ENCODE results near the gene CCDC141.

Gene CCDC141

DNA sequence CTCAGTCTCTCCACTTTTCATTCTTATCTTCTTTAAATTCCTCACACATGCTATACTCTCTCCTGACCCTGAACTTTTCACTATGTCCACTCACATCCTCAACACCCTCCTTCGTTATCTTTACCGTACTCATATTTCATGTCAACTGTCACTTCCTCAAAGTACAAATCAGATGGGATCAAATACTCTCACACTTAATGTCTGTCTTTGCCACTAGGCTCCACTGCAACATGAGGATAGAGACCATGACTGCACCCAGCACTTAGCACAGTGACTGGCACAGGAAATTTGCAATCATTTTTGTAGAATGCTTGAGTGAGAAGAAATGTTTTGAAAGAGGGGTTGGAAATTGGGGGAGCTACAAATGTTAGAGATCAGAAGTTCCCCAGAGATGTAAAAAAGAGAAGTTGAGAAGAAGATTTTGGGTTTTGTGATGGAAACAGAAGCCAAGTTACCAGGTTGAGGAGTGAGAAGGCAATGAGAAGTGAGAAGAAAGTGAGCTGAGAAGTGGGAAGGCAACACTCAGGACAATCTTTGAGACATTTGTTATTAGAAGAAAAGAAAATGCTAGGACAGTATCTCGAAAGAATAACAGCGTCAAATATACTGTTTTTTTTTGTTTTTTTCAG is 87.0 kb downstream of the CCDC141 start:
- no peak for DNase-seq

DNA sequence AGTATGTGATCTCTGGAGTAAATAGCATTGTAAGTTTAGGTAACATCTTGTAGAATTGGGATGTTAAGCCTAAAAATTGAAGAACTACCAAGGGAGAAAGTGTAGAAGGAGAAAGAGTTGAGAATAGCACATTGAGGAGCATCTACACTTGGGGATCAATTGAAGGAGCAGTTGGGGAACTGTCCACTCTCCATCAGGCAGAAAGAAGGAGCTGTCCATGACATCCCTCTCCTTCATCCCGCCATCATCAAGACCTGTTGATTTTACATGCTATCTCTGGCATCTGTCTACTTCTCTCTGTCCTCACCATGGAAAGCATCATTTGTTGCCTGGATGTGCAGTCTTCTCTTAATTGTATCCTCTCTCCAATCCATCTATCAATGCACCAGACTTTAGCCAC is 87.8 kb downstream of the CCDC141 start:
- no peak for DNase-seq

DNA sequence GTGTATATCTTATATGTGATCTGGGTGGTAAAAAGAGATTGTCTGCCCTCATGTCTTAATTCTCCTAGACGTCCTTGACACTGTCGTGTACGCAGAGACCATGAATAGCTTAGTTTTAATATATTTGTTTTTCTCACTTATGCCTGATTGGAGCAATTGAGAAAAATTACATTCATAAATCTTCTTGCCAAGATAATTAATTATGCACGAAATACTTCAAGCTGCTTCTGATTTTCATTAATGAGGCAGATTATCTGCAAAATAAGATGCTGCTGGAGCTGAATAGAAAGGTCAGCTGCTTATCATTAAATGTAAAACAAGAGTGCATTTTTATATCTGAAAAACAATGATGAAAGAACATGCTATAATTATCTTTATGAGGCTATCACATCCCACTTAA is 95.9 kb downstream of the CCDC141 start:
- DNase-seq = no peak

DNA sequence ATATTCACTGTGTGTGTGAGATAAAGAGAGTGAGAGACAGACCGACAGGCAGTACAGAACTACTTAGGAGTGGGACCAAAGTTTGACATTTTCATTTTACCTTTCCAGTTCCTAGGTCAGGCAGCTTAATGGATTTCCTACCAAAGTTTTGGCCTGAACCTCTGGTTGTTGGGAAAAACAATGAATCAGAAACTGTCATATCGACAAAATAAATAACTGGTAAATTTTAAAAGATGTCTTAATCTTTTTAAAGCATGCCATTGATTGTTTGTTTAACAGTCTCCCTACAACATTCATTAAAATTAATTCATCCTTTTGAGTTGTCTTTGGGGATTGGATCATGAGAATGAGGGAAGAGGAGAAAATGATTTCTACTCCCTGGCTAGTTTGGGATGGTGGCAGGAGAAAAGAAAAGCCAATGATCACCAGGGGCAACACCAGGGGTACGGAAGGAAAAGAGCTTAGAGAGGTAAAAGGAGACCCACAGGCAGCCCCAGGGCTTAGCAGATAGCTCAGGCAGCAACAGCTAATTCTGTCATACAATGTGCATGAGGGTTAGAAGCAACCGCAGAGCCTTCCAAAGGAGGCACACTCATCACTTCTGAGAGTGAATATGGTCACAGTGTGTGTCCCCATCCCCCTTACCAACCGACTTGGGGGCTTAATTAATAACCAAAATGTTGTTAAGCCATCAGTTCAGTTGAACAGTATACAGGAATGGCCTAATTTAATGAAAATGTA is 98.5 kb downstream of the CCDC141 start:
- no peak for DNase-seq

DNA sequence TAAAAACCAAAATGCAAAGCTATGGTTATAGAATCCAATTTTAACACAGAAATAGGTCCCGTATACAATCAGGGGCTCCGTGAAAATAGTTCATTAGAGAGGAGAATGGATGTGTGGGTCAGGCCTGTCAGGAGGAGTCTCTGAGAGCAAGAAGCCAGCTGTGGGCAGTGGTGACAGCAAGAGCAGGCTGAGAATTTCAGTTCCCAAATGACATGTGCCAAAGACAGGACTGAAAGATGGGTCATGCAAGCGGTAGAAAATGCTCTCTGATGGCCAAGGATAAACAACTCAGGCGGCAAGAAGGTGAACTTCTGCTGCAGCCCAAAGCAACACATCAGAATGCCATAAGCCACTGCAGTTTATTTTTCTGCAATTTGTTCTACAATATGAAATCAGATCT is 100.4 kb downstream of the CCDC141 start:
- no peak for DNase-seq

DNA sequence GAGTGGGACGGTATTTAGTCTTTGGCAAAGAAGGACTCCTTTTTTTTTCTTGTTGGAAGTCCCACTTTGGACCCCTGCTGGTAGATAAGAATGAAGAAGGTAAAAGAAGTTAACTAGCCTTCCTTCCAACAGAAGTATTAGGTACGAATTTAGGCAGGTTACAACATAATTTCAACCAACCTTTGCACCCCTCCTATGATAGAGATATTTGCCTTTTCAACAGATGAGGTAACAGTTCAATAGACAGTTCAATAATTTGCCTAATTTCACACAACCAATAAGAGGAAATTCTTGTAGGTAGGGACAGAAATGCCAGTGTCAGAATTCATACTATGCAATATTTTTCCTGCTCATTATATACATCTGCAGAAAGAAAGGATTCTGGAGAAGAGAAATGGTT is 100.8 kb downstream of the CCDC141 start:
- DNase-seq = no peak

DNA sequence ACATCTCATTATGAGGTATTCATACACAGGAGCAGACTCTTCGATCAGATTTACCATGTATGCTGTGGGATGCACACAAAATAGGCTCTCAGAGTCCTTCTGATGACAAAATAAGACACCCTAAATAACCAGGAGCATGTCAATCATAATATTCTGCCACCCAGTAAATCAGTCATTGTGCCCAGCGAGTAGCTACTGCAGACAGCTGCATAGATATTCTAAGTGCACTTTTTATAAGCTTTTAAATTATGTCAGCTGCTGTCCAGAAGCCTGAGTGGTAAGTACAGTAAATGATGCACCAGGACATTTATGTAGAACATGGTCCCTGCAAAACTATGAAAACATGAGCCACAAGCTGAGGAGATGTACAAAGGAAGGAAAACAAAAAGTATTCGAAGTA is 102.9 kb downstream of the CCDC141 start:
- DNase-seq = no peak

DNA sequence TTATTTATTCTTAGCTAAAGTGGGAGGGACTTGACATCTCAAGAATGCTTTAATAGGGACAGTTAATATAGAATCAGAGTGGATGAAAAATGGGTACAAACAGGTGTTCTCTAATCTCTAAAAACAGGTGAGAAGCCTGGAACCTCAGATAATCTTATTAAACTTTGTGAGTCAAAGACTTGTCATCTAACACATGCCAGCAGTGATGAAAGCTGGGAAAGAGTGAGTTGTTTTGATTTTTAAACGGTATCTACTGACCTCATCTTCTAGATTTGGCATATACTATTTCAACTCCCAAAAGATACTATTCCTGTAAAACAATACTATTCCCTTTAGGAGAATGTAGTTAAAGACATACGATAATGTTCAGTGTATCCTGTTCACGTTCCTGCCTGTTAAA is 103.4 kb downstream of the CCDC141 start:
- no peak for DNase-seq

DNA sequence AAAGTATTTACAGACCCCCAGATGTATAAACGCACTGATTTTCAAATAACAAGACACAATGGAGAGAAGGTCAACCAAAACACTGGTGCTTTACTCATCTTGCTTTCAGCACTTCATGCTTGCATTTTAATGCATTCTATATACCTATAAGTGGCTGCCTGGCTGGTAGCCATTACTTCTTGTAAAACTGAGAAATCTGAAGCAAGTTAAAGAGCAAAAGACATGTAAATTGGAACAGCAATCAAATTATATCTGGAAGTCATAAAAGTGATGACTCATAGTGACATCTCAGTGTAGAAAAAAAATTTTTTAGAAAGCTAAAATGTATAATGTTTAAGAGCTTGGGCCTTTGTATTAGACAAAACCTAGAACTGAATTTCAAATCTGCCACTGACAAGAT is 106.2 kb downstream of the CCDC141 start:
- peak; percentile 2 for DNase-seq

DNA sequence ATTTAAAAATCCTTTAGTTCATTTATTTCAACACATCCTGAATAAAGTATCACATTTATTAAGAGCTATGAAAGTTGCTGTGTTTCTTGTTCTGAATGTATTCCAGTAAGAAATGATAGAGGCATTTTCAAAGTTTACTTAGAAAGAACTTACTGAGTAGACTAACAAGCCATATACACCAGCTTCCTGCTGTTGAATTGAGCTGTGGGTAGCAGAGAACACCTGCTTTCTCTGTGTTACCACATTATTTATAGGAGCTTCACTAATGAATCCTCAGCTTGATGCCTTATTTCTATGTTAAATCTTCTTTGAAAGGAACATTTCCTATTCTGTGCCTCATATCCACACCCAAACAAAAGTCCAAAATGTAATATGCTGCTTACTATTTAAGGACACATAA is 115.4 kb downstream of the CCDC141 start:
- DNase-seq = no peak

DNA sequence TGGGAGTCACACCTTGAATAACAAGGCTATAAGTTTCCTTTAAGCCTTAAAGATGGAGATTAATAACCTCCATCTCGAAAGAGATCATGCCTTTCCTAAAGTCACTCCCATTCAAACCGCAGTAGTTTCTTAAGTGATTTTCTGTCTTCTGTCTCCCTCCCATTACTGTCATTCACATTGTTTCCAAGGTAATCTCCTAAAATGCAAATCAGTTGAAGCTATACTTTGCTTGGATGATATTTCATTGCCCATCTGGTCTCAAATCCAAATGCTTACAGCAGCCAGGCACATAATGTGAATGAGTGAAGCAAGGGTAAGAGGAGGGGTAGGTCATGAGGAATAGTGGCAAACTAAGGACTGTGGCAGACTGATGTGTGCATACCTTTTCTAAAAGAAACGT is 116.4 kb downstream of the CCDC141 start:
- no peak for DNase-seq

DNA sequence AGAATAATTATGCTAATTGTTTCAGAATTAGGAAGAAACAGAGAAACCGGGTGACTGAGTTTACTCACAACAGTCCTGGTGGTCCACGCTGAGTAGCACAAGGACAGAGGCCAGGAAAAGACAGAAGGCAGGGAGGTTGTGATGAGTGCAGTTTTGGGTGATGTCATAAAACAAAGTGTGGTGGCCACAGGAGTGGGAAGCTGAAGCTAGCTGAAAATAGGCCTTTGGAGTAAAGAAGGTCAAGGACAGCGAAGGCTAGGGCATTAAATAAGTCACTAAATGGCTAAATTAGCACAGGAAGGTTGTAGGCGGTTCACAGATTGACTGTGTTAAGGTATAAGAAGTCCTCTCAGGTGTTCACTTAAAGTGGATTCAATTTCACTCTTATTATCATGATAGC is 121.9 kb downstream of the CCDC141 start:
- no peak for DNase-seq

DNA sequence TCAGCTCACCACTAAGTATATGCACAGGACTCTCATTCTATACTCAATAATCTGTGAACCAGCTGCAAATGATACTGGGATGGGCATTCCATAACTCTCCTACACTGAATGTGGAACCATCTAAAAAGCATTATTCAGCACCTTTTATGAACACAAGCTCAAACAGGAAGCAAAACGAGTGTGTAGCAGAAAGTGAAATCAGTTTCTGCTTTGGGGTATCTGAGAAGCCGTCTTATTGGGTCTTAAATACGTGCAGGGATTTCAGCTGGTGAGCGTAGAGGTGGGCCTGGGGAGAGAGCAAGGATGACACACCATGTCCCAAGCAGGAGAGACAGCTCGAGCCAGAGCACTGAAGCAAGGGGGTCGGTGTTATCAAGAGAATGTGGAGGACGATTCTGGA is 122.8 kb downstream of the CCDC141 start:
- DNase-seq = no peak

DNA sequence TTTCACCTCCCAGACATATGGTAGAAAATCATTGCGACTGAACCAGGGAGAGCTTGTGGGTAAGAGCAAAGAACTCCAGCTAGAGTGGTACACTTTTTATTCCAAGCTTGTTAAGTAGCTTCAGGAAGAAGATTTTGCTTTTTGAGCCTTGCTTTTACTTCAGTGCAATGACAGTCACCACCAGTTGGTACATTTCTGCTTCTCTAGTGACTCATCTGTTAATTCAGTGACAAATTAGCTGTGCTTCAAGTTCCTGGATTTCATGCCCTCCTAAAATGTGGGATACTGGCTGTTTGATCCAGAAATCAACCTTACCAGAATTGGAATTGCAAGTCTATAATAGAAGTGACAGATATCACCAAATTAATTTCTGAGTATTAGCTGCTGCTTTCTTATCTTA is 125.1 kb downstream of the CCDC141 start:
- DNase-seq = no peak

DNA sequence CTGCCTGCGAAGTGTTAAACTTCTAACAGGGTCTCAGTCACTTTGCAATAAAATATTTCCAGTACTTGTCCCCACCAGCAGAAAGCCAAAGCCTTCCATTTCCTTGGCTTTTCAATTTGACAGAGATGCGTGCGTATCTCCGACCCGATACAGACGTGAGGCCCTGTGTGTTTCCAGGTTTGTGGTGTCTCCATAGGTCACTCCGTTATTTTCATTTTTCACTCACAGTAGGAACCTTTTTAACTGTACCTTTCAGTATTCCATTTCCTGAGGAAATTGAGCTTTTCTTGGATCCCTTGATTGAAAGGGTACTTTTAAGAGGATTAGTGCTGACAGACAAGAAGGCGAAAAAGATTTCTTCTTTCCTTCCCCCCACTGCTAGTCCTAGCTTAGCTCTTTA is 126.4 kb downstream of the CCDC141 start:
- no peak for DNase-seq

DNA sequence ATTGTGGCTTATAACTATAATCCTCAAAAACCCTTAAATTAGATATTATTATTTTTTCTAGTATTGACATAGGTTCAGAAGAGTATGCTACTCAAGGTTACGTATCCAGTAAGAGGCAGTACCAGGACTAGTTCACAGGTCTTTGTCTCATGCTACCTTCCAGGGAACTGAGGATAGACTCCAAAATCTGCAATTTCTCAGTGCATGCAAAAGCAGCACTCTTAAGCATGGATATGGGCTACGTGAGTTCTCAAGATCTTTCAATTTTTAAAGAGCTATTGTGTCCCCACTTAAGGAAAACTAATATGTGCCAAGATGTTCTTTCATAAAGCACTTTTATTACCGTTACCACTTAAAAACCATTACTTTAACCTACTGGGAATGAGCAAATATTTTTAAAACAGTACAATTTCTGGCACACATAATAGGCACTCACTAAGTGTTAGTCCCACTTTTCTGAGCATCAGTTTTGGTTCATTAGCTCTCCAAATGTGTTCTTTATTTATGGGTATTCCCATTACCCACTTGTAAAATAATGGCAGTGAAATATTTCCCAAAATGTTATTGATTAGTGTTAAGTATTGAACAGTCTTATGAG is 128.9 kb downstream of the CCDC141 start:
- no peak for DNase-seq

DNA sequence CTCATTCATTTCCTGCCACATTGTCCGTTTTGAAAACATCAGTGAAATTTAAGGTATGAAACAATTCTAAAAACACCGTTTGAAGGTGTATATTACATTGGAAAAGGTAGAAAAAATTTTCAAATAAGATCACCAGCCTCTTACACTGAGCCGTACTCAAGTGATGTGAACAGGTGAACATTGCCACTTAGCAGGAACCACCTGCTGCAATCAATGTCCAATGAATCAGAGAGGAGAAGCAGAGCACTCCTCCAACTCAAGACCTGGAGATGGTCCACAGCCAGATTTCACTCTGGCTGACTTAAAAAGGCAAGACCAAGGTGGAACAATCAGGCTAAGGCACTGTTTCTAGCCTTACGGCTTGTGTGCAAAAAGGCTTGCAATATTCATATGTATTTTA is 132.4 kb downstream of the CCDC141 start:
- DNase-seq = no peak

DNA sequence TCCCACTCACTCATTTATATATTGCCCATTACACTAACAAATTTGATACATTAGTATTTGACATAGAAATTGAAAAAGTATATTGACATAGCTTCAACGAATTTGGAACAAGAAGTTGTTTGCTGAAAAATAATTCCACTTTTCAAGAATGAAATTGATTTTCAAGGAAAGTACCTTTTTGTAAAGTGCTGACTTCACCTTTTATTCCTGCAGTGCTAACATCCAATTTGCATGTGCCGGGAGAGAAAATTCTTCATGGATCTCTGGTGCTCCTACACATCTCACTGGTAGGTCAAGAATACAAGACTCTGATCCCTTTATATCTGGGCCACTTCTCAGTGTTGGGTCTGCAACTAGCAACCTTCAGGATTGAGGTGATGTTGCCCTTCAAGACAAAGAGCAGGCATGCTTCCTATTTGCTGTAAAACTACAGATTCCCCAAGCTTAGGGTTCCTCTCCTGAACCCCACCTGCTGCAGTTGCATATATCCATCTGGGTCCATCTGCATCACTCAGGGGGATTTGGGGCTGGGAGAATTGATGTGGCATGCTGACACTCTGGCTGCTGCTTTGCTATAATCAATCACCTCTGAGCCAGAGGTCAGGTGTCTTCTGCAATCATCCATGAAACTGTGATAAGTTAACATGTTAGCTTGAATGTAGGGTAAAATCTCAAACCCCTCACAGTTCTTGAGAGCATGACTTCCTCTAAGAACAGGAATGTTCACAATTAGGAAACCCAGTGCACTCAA is 134.3 kb downstream of the CCDC141 start:
- DNase-seq = no peak

DNA sequence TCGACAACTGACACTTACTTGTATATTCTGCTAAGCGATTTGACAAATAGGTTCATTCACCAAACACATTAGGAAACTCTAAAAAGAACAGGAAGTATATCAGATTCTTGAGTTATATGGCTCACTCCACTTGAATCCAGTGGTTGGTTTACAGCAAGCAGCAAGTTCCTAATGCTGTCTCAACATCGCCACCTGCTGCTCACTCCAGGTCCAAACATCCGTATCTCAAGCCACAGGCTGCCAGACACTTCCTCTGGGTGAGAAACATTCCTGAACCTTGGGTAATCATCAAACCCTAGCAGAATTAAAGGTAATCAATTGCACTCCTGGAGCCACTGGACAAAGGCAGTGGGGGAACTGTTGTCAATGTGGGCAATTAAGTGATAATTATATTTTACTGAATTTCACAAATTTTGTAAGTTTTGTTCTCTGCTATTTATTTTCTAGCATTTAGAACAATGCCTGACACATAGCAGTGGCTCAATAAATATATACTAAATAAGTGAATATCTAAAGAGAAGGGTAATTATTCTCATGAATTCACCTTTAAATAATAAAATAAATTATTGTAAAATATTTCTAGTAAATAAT is 135.6 kb downstream of the CCDC141 start:
- DNase-seq = peak; percentile 85

DNA sequence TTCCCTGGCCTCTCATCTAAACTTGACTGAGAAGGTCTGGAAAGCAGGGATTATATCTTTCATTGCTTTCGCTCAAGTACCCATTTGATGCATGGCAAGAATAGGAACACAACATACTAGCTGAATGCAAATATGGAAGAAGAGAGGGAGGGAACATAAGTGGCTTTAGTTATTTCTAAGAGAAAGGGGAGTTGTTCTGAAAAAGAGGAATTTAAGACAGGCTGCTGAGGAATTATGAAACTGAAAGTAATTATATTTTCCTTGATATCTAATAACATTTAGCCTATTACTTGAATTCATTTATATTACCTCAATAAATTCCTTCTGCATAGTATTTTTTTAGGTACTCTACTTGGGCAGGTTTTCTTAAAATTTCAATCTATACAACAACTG is 136.9 kb downstream of the CCDC141 start:
- DNase-seq = no peak

DNA sequence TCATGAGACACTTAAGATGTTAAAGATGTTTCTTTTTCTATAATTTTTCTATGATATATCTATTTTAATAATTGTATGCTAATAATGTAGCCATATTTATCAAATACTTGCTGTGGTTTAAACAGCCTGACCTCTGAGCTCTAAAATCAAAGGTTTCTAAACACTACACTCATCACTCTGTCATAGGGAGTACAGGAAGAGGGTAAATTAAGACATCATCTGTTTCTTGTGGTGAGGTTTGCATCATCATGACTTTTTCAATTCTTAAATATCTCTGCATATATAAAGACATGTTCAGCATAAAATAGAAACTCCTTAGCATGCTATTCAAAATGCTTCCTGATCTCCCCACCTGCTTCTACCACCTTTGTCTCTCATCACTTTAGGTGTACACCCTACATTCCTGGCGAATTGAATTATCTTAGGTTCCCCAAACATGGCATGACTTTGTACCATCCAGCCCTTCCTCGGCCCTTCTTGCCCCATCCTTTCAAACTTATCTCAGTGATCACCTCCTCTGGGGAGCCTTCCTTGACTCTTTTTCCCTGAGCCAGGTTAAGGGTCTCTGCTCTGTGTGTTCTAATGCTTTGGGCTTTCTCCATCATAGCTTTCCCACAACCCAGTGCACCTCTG is 137.4 kb downstream of the CCDC141 start:
- DNase-seq = peak; percentile 40

DNA sequence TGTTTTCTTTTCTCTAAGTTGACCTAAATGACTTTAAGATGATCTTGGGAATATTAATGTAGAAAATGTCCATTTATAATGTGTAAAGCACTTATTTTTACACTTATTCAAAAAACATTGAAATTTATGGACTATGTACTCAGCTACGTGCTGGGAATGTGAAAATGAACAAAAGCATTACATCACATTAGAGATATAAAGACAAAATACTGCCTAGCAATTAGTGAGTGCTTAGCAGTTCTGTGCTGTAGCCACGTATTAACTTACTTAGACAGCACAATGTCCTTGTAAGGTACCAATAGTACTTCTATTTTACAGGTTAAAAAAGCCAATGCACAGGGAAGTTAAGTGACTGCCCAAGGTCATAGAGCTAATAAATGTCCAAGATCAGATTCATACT is 138.9 kb downstream of the CCDC141 start:
- DNase-seq = no peak

DNA sequence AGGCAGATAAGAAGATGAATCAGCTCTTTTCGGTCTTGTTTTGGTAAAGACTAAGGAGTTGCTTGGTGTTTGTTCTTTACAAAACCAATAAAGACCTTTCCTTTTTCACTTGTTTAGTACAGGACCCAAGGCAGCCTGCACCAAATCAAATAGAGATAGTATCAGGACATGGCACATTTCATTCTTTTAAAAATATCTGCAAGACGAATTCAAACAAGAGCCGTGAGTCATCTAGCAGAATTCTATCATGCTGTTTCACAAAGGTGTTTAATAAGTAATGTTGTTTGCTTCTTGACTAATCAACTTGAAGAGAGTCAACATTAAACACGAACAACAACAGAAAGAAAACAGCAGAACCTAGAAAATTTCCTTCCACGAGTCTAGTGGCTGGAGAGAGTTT is 139.9 kb downstream of the CCDC141 start:
- no peak for DNase-seq

Measured in fibroblast of upper back skin (primary cell).